GM11168 (cell line): ENCODE data around the gene GNG12.

Source experiments
- in situ Hi-C: fragments of 300-500 bp; cut with MboI; formaldehyde crosslinking; loops from one replicate; pipeline ENCODE4 v1.12.0; 2022; ENCODE audit warnings: low sequenced_read_pairs; ENCODE audit not compliant: unreplicated experiment

GNG12 gene

DNA sequence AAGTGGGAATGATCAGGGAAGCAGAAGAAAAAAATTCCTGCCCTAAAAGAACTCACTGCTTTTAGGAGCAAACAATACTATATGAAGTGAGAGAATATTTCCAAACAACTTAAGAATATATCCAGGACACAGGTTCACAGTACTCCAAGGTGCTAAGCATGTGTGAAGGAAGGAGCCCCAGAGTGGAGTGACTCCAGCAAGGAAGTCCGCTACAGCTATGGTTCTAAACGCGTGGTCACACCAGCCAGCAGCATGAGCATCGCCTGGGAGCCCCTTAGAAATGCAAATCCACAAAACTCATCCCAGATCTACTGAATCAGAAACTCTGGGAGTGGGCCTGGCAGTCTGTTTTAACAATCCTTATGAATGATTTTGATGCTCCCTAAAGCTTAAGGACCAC lies 112.2 kb downstream of the GNG12 start:
- in situ Hi-C loops: no loop called here

DNA sequence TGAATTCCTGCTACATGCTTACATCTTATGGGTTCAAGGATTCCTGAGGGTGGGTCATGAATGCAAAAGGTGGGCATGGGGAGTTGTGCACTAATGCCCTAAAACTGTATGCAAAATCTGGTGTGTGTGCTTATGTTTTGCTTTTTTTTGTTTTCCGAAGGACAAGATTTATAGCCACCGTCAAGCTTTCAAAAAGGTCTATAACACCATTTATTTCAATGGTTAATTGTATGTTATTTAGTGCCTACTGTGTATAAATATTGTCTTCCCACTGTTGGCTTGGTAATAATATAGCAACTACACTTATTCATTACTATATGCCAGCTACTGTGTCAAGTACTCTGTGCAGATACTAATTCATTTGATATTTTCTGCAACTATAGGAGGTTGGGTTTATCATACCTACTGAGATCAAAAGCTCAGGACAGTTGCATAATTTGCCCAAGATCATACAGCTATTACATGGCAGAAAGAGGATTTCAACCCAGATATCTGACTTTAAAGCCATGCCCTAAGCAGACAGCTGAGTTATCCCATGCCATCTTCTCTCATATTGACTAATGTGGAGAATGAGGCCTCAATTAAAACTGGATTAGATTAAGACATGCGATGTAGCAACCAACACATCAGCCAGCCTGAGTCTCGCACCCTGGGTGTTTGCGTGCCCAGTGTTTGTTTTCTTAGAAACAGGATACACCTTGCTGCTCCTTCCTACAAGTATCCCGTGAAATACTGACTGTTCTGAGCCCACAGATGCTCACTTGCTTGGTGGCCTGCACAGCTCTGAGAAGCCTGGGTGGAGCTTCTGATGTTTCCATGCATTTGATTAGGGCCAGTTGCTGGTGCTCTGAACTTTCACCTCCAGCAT lies 113.7 kb downstream of the GNG12 start:
- in situ Hi-C loops: no loop called here

GRCh38 chr1:67717876-67718275 lies 115.4 kb downstream of the GNG12 start:
- in situ Hi-C loops: no loop called here

GRCh38 chr1:67716800-67717199 lies 116.5 kb downstream of the GNG12 start:
- in situ Hi-C loops: no loop called here

GRCh38 chr1:67715819-67716218 lies 117.4 kb downstream of the GNG12 start:
- in situ Hi-C loops: no loop called here

- in situ Hi-C loops: no loop called here
Measured at GRCh38 chr1:67713057-67713846, 120.0 kb downstream of the GNG12 start.

DNA sequence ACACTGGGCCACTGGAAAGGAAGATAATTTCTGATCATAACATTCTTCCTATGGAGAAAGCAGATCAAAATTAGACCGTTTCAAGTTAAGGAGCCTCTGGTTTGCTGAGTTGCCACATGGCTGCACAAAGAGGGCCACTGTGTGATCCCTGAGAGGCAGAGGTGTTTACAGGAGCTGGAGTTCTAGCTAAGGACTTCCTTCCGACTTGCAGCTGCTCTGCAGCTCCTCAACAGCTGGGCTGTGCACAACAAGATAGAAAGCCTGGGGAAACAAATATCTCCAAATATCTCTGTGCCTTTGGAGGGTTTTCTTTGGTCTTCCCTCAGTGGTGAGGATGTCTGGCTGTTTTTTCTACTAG lies 121.4 kb downstream of the GNG12 start:
- in situ Hi-C loops: no loop called here

DNA sequence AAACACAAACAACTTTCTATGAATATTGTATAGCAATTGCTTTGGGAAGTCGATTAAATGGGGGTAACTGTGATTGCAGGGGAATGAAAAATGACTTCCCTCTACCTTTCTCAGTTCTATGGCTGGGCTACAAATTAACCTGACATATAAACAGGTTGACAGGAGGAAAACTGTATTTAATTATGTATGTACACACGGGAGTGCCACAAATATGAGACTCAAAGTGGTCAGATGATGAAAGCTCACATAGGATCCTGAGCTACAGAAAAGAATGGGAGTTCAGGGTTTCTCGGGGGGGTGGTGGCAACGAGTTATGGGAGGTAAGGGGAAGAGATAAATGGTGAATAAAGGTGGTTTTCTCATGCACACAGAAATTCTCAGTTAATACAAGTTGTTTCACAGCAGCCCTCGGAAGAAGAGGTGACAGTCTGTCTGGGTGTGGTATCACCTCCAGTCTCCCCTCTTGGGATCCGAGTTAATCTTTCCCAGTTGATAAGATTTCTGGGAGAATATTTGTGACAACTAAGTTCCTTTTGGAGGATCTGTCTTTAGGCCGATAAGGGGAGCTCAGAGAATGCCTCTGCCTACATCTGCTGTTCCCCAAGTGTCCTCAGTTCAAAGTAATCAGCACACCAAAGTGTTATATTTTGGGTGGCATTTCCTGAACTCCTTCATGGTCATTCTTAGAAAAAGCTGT lies 122.0 kb downstream of the GNG12 start:
- in situ Hi-C loops: no loop called here

DNA sequence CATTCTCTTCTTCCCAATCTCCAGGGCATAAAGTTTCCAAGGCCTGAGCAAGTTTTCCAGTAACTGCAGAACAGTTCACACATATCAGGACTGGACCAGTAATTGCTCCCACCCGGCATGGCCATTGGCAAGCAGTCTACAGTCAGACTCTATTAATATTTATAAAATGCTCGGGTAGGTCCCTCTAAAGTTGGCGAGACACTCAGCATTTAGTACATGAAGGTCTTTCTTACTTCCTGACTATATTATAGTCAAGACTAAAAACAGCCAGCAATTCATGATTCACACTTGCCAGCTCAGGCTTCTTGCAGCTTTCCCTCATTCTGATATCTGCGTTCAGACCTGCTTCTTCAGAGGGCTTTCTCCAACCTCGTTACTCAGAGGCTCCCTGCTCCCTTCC lies 122.8 kb downstream of the GNG12 start:
- in situ Hi-C loops: no loop called here

DNA sequence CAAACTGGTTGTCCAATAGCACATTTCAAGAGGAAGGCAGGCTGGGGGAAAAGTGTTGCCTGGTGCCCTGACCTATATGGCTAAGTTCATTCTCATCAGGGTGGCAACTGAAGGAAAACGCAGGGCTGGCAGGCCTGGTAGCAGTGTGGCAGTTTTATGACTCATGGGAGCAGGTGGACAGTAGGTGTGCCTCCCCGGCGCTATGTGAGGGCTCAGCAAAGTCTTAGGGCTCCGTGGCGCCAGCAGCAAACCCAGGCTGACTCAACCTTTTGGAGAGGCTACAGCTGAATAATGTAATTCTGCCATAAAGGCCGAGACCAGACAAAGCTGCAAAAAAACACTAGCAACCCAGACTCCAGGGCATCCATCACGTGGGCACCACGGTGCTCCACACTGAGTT lies 124.7 kb downstream of the GNG12 start:
- in situ Hi-C loops: no loop called here

DNA sequence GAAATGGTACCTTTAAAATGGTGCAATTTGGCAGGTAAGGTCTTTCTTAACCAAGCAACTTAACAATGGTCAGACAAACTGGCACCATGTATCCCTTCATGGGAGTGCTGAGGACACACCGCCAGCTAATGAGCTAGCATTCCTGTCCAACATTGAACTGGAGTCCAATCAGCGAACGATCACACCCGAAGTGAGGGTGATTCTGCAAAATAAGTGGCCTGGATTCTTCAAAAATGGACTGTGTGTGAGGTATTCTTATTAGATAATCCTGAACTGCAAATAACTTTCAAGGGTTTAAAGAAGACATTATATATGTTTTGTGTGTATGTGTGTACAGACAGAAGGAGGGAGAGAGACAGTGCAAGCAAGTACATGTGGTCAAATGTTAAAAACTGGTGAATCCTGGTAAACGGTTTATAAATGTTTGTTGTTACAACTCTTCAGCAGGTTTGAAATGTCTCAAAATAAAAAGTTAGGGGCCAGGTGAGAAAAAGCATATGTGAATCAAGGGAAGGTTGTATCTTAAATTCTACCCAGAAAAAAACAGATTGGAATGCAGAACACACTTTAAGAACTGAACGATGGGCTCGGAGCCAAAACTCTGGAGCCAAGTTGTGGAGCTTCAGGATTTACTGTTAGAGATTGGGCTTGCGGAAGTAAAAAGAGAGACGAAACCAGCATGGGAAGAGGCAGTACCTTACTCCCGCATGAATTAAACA lies 127.4 kb downstream of the GNG12 start:
- in situ Hi-C loops: no loop called here

DNA sequence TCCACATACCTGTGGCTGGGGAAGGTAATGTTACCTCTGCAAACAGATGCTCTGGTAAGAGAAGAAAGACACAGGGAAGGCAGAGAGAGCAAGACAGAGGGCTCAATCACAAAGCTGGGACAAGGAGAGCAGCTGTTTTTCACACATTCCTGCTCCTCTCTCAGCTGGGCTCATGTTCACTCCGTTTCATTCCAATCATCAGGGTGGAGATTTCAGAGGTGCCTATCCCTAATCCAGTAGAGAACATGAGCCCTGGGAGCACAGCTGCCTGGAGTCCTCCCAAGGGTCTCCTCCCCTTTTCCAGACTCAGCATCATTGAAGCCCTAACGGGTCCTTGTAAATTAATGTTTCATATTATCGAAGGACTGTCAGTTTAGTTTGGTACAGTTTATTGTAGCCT lies 128.9 kb downstream of the GNG12 start:
- in situ Hi-C loops: no loop called here

- in situ Hi-C loops: no loop called here
Measured at GRCh38 chr1:67701876-67702275, 131.4 kb downstream of the GNG12 start.

- in situ Hi-C loops: no loop called here
Measured at GRCh38 chr1:67700692-67701410, 132.4 kb downstream of the GNG12 start.

DNA sequence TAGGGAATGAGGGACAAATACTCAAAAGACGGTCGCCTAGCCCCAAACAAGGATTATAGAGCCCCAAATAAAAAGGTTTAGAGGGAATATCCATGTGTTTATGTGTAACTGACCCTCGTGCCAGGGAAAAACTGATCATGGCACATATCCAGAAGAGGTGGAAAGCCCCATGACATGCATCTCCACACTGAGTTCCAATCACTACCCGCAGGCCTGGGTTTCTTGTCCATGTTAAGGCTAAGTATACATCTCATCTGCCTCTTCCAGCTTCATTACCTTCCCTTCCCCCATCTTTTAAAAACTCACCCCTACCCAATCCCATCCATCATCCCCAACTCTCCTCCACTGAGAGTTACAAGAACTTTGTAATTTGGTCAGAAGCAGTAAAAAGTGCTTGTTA lies 133.0 kb downstream of the GNG12 start:
- in situ Hi-C loops: no loop called here

DNA sequence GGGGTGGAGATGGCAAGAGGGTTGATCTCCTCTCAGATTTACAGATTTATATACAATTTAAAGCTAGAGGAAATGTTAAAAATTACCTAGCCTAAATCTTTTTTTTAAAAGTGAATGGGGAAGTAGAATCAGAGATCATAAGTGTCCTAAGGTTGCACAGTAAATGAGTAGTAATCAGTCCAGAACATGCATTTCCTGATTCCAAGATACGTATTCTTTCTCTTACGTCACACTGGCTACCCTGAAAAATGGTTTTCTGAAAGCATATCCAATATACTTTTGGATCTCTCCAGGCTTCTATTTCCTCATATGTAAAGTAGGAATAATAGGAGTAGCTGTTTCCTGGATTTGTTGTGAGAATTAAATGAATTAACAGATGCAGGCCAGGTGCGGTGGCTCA lies 136.6 kb downstream of the GNG12 start:
- in situ Hi-C loops: no loop called here

- in situ Hi-C loops: no loop called here
Measured at GRCh38 chr1:67695963-67696362, 137.3 kb downstream of the GNG12 start.

GRCh38 chr1:67691712-67692111 lies 141.6 kb downstream of the GNG12 start:
- in situ Hi-C loops: loop anchor here (5.0 kb wide), 1 partner anchor 66 kb away; no protein-coding TSS in a partner anchor

GRCh38 chr1:67690411-67690810 lies 142.9 kb downstream of the GNG12 start:
- in situ Hi-C loops: loop anchor here (5.0 kb wide), 1 partner anchor 67 kb away; no protein-coding TSS in a partner anchor

- in situ Hi-C loops: loop anchor here (5.0 kb wide), 1 partner anchor 67 kb away; no protein-coding TSS in a partner anchor
Measured at GRCh38 chr1:67690018-67690363, 143.3 kb downstream of the GNG12 start.
